NT2/D1 (cell line): ENCODE data around the gene ZNF516.

Experiments used
- SUZ12 ChIP-seq: IDR thresholded peaks from 2 replicates; pipeline ENCODE4 v1.6.1; 2011; ENCODE audit not compliant: insufficient read length, insufficient read depth; ENCODE audit errors: extremely low read depth
- YY1 ChIP-seq: IDR thresholded peaks from 2 replicates; pipeline ENCODE4 v1.6.1; 2011; ENCODE audit not compliant: insufficient read length, insufficient read depth

DNA sequence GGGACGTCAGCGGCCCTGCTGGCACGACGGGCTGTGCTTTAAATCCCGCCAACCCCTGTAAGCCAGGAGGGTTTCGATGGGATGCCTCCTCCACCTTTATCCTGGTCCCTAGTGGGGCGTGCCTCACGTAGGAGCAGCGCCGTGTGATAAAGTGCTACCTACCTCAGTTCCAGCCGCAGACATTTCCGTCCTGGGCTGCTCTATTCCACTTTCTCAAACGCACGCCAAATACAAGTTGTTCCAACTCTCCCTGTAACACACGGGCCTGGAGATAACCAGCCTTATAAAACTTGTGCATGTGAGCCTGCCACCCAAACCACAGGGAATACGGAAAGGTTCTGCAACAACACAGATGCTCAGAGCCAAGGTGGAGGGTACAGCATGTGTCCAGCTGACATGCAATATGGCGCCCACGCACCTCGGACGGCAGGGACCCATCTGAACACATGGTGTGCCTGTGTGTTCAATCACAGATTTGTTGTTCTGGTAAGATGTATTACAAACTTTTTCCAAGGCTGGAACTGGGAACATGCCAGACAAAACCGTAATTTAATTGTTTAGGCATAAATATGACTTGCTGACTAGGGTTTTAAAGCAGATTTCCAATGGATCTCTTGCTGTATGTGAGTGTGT, 47.7 kb downstream of the ZNF516 start:
- TF ChIP-seq SUZ12, result no peak
- TF ChIP-seq YY1, result no peak
